Measurements from ENCODE around the gene POPDC3. TPM values are rescaled to one million over a fixed set of nuclear protein-coding genes. Genes with fewer than 3 reads are reported as not detected.

The POPDC3 gene
- total RNA-seq, 1 experiment from 2014 or later, result 0.70 TPM

DNA sequence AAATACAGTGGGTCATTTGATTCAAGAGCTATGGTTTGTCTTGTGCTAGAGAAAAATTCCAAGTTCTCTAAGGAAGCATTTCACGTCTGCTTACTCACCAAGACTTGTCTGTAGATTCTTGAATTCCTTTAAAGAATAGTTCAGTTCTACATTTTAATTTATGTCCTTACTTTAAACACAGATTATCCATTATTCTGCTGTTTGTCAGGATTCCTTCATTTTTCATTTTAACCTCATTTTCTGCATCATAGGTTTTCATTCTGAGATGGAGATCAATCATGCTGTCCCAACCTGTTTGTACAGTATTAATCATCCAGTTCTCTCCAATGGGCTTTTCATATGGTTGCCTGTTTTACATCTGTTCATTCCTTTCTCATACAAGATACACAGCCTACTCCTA lies 24.5 kb upstream of the POPDC3 start:
- no peak overlapping the region for H3K4me3 Mint-ChIP-seq (ENCODE audit: unreplicated experiment)
- Histone ChIP-seq H3K27me3 (replicated peaks; ENCODE audit: control insufficient read depth, insufficient read depth, low read length) (no peaks in the 10 kb centered on the region; the same call in 1 of the 2 replicates), H3K4me3 (ENCODE audit: low read depth, low read length) (no peak overlapping the region), H3K9me3 (no peaks in the 10 kb centered on the region), H3K36me3 (ENCODE audit: control insufficient read depth, insufficient read depth, low read length) (no peaks in the 10 kb centered on the region), H3K4me1 (no peaks in the 10 kb centered on the region)
- H3K27ac Mint-ChIP-seq (ENCODE audit: unreplicated experiment), result no peak overlapping the region
- CTCF ChIA-PET, result no interaction called here
- no TSS peak for BruUV-seq (replicated peaks)
- H3K9me3 Mint-ChIP-seq (ENCODE audit: unreplicated experiment), result no peaks in the 10 kb centered on the region
- intact Hi-C loops (cut with micrococcal nuclease; ENCODE audit: unreplicated experiment), result no loop called here
- TF ChIP-seq, protein P1, sequence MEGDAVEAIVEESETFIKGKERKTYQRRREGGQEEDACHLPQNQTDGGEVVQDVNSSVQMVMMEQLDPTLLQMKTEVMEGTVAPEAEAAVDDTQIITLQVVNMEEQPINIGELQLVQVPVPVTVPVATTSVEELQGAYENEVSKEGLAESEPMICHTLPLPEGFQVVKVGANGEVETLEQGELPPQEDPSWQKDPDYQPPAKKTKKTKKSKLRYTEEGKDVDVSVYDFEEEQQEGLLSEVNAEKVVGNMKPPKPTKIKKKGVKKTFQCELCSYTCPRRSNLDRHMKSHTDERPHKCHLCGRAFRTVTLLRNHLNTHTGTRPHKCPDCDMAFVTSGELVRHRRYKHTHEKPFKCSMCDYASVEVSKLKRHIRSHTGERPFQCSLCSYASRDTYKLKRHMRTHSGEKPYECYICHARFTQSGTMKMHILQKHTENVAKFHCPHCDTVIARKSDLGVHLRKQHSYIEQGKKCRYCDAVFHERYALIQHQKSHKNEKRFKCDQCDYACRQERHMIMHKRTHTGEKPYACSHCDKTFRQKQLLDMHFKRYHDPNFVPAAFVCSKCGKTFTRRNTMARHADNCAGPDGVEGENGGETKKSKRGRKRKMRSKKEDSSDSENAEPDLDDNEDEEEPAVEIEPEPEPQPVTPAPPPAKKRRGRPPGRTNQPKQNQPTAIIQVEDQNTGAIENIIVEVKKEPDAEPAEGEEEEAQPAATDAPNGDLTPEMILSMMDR (IDR thresholded peaks at IDR 0.05; ENCODE audit: insufficient read depth in 1 of 2, low read depth in 1 of 2, low read length in 1 of 2, severe bottlenecking in 1 of 2, unreplicated experiment in 1 of 2), result no peak
- no peaks in the 10 kb centered on the region for H3K36me3 Mint-ChIP-seq (ENCODE audit: insufficient read depth, unreplicated experiment)
- POLR2A ChIA-PET, result no interaction called here
- no peak for DNase-seq
- H3K27me3 Mint-ChIP-seq (ENCODE audit: insufficient read depth, unreplicated experiment), result peaks cover 4% of the 10 kb centered on the region
- no peaks in the 10 kb centered on the region for H3K4me1 Mint-ChIP-seq (ENCODE audit: low read depth, unreplicated experiment)

DNA sequence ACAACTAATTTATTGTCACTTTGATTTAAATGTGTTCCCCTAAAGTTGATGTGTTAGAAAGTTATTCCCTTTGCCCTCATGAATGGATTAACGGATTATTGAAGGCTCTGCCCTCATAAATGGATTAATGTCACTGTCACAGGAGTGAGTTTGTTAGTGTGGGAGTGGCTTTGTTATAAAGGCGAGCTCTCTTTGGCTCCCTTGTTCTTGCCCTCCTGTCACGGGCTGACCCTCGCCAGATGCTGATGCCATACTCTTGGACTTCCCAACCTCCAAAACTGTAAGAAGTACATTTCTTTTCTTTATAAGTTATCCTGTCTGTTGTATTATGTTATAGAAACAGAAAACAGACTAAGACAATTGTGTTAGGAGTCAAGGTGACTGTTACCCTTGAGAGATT lies 22.7 kb upstream of the POPDC3 start:
- Mint-ChIP-seq H3K27me3 (ENCODE audit: insufficient read depth, unreplicated experiment) (peaks cover 6% of the 10 kb centered on the region), H3K4me1 (ENCODE audit: low read depth, unreplicated experiment) (no peaks in the 10 kb centered on the region), H3K4me3 (ENCODE audit: unreplicated experiment) (no peak overlapping the region), H3K36me3 (ENCODE audit: insufficient read depth, unreplicated experiment) (no peaks in the 10 kb centered on the region), H3K27ac (ENCODE audit: unreplicated experiment) (no peak overlapping the region), H3K9me3 (ENCODE audit: unreplicated experiment) (no peaks in the 10 kb centered on the region)
- TF ChIP-seq, protein P1 (IDR thresholded peaks at IDR 0.05; ENCODE audit: insufficient read depth in 1 of 2, low read depth in 1 of 2, low read length in 1 of 2, severe bottlenecking in 1 of 2, unreplicated experiment in 1 of 2), result no peak
- H3K36me3 ChIP-seq (ENCODE audit: control insufficient read depth, insufficient read depth, low read length), result no peaks in the 10 kb centered on the region
- ChIA-PET CTCF (no interaction called here), POLR2A (no interaction called here)
- no peak for DNase-seq
- no peak overlapping the region for H3K4me3 ChIP-seq (ENCODE audit: low read depth, low read length)
- H3K27me3 ChIP-seq (replicated peaks; ENCODE audit: control insufficient read depth, insufficient read depth, low read length), result no peaks in the 10 kb centered on the region; the same call in 1 of the 2 replicates
- intact Hi-C loops (cut with micrococcal nuclease; ENCODE audit: unreplicated experiment), result no loop called here
- BruUV-seq (replicated peaks), result no TSS peak
- no peaks in the 10 kb centered on the region for H3K9me3 ChIP-seq
- H3K4me1 ChIP-seq, result no peaks in the 10 kb centered on the region

DNA sequence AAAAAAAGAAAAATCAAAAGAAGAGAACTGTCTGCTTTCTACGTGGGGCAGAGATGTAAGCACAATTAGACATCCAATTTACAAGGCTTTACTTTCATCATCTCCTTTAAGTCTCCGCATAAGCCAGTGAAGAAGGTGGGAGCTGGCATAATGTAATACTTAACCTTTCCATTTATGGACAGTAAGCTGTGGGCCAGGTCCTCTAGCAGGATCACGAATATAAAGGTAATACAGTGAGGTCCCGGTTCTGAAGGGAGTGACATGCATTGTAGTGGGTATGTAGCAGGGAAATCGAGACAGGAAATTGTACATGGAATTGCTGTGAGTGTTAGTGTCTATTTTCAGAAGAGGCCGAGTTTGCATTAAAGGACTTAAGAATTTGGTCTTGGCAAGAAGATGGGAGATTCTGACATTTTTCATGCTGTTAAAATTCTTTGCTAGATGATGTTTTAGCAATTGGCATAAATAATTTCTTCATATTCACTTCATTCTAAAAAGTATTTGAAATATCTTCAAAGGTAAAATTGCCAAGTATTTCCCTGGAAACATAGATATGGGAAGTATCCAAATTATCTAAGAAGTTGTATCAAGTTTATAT lies 20.4 kb upstream of the POPDC3 start:
- Mint-ChIP-seq H3K27ac (ENCODE audit: unreplicated experiment) (no peak overlapping the region), H3K9me3 (ENCODE audit: unreplicated experiment) (no peaks in the 10 kb centered on the region), H3K36me3 (ENCODE audit: insufficient read depth, unreplicated experiment) (no peaks in the 10 kb centered on the region), H3K27me3 (ENCODE audit: insufficient read depth, unreplicated experiment) (peaks cover 2% of the 10 kb centered on the region), H3K4me1 (ENCODE audit: low read depth, unreplicated experiment) (no peaks in the 10 kb centered on the region), H3K4me3 (ENCODE audit: unreplicated experiment) (no peak overlapping the region)
- intact Hi-C loops (cut with micrococcal nuclease; ENCODE audit: unreplicated experiment), result no loop called here
- CTCF ChIA-PET, result no interaction called here
- Histone ChIP-seq H3K4me1 (no peaks in the 10 kb centered on the region), H3K27me3 (replicated peaks; ENCODE audit: control insufficient read depth, insufficient read depth, low read length) (no peaks in the 10 kb centered on the region), H3K4me3 (ENCODE audit: low read depth, low read length) (no peak overlapping the region), H3K9me3 (no peaks in the 10 kb centered on the region), H3K36me3 (ENCODE audit: control insufficient read depth, insufficient read depth, low read length) (no peaks in the 10 kb centered on the region)
- no TSS peak for BruUV-seq (replicated peaks)
- TF ChIP-seq, protein P1 (IDR thresholded peaks at IDR 0.05; ENCODE audit: insufficient read depth in 1 of 2, low read depth in 1 of 2, low read length in 1 of 2, severe bottlenecking in 1 of 2, unreplicated experiment in 1 of 2), result no peak
- POLR2A ChIA-PET, result no interaction called here
- DNase-seq, result no peak

All from Caco-2 (cell line).